Lower lobe of right lung (tissue), 2 donors: Measurements from ENCODE around the gene CHRNB1. TPM values are rescaled to one million over a fixed set of nuclear protein-coding genes. Genes with fewer than 3 reads are reported as not detected.

Source experiments
- ATAC-seq, 2 donors: fragments of 200-7000 bp; cut with Tn5 transposase; one replicate each; pipeline ENCODE4 v1.9.1; 2020 to 2022; ENCODE audit warnings: mild to moderate bottlenecking in 2 of 2, moderate library complexity in 2 of 2
- DNase-seq: peaks from one replicate; pipeline ENCODE4 v3.0.0-alpha.2; 2020
- H3K27ac ChIP-seq: fragments of 200-600 bp; one replicate; pipeline ENCODE4 v1.8.0; 2022
- H3K27me3 ChIP-seq: fragments of 200-600 bp; one replicate; pipeline ENCODE4 v1.8.0; 2022; ENCODE audit warnings: low read depth
- H3K36me3 ChIP-seq: fragments of 200-600 bp; one replicate; pipeline ENCODE4 v1.8.0; 2022; ENCODE audit warnings: mild to moderate bottlenecking
- H3K4me1 ChIP-seq: fragments of 200-600 bp; one replicate; pipeline ENCODE4 v1.8.0; 2022
- H3K4me3 ChIP-seq: fragments of 200-600 bp; one replicate; pipeline ENCODE4 v1.8.0; 2022; ENCODE audit warnings: mild to moderate bottlenecking
- H3K9me3 ChIP-seq: fragments of 200-600 bp; one replicate; pipeline ENCODE4 v1.8.0; 2022
- CTCF ChIP-seq: fragments of 200-600 bp; IDR thresholded peaks from one replicate; pipeline ENCODE4 v1.8.0; 2022; ENCODE audit warnings: antibody characterized with exemption, mild to moderate bottlenecking
- intact Hi-C: fragments of 100-400 bp; cut with DNase I; formaldehyde crosslinking; loops from one replicate; pipeline ENCODE4 v1.11.0; 2022
- total RNA-seq: library from RNA; stranded (reverse); fragmentation: NEBNext Ultra II Directional; extraction: Animal tissue kit (Norgen Biotek cat#: 25700); gene quantifications from one replicate; pipeline ENCODE4 v1.2.1, GENCODE V29; 2021
- donor health status: DM: no; HTN: yes; CAD: no; lungs with severe emphysema.

Gene CHRNB1
- total RNA-seq, 1 donor from 2014 or later = 8.4 TPM

GRCh38 chr17:7403977-7404736 is 40.7 kb upstream of the CHRNB1 start, which contains the start of gene TMEM256:
Gene TMEM256 (minus strand): TSS chr17:7404097. CDS start chr17:7404084, 13 bp downstream.
- H3K36me3 ChIP-seq = no peaks in the 10 kb centered on the region
- peak within 1 kb of the TSS; percentile 85 for H3K27ac ChIP-seq
- no peaks in the 10 kb centered on the region for H3K27me3 ChIP-seq
- ATAC-seq (peak; percentile 96), DNase-seq (peak; percentile 98)
- no peak for TF ChIP-seq CTCF
- H3K4me3 ChIP-seq = peak within 1 kb of the TSS; percentile 77
- peaks cover 20% of the 10 kb centered on the region for H3K4me1 ChIP-seq
- H3K9me3 ChIP-seq = no peaks in the 10 kb centered on the region
- intact Hi-C loops = no loop called here

DNA sequence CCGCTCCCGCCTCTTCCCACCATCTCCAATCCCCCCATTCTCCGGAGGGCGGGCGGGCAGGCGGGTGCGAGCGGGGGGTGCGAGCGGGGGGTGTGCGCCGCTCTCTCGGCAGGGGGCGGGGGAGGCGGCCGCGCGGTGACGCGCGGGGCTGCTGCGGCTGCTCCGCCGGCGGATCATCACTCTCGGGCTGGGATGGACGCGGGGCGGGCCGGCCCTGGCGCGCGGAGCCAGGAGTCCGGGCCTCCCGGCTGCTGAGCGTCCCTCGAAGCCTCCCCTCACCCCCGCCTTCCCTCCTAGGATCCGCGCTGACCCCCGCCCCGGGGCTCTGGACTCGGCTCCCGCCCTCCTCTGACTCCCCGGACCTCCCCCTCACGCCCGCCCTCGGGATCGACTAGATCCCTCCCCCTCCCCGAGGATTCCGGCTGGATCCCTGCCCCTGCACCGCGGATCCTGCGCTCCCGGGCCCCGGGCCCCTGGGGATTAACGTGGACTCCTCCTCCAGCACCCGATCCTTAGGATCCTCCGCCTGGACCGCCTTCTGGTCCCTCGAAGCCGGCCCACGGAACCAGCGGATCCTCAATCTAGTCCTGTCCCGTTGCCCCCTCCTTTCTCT is 40.0 kb upstream of the CHRNB1 start:
- Histone ChIP-seq H3K36me3 (no peaks in the 10 kb centered on the region), H3K4me3 (peak overlapping the region; percentile 77), H3K27me3 (no peaks in the 10 kb centered on the region), H3K27ac (peak overlapping the region; percentile 69), H3K4me1 (peaks cover 20% of the 10 kb centered on the region), H3K9me3 (no peaks in the 10 kb centered on the region)
- peak; percentile 72 for DNase-seq
- peak; percentile 6 for TF ChIP-seq CTCF
- intact Hi-C loops = no loop called here
- ATAC-seq = peak; percentile 52 to 61

DNA sequence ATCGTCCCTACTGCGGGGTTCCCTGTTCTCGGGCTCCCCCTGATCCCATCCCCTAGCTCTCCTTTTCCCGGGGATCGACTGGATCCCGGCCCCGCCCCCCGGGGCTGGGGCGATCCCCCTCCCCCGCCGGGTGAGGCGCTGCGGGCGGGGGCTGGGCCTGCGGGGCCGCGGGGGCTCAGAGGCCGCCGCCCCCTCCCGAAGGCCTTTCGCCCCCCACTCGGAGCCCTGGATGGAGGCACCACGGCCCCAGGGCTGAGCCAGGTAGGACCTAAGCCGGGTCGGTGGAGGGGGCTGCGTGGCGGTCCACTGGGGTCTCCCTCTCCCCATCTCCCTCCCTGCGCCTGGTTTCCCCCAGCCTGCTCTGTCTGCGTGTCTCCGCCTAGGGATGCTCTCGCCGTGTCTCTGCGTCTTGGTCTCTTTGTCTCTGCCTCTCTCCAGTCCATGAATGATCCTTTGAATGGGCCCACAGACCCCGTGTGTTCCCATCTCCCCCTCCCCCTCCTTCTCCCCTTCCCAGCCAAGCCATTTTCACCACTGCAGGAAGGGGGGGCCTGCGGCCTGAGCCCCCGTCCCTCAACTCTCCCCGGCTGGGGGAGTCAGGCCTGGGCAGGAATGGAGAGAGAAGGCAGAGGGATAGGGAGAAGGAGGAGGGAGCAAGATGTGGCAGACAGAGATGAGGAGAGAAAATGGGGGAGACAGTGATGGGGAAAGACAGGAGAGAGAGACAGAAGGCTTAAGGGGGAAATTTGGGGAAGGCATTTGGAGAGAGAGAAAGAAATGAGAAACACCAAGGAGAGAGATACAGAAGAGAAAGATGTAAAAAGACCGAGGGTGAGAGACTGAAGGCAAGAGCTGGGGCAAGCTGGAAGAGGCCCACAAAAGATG is 39.3 kb upstream of the CHRNB1 start:
- TF ChIP-seq CTCF = no peak

GRCh38 chr17:7406235-7406825 is 38.5 kb upstream of the CHRNB1 start:
- DNase-seq (no peak), ATAC-seq (no peak)
- no peak overlapping the region for H3K4me3 ChIP-seq
- H3K27me3 ChIP-seq = no peaks in the 10 kb centered on the region
- intact Hi-C loops = no loop called here
- no peaks in the 10 kb centered on the region for H3K9me3 ChIP-seq
- H3K4me1 ChIP-seq = peaks cover 20% of the 10 kb centered on the region
- H3K36me3 ChIP-seq = no peaks in the 10 kb centered on the region
- TF ChIP-seq CTCF = no peak
- H3K27ac ChIP-seq = no peak overlapping the region

More for the DNA sequence above, 39.3 kb upstream of the CHRNB1 start:
- Histone ChIP-seq H3K4me3 (peak overlapping the region; percentile 77), H3K9me3 (no peaks in the 10 kb centered on the region), H3K27me3 (no peaks in the 10 kb centered on the region), H3K4me1 (peaks cover 20% of the 10 kb centered on the region), H3K36me3 (no peaks in the 10 kb centered on the region), H3K27ac (peak overlapping the region; percentile 69)
- no peak for ATAC-seq
- DNase-seq = no peak
- intact Hi-C loops = no loop called here

DNA sequence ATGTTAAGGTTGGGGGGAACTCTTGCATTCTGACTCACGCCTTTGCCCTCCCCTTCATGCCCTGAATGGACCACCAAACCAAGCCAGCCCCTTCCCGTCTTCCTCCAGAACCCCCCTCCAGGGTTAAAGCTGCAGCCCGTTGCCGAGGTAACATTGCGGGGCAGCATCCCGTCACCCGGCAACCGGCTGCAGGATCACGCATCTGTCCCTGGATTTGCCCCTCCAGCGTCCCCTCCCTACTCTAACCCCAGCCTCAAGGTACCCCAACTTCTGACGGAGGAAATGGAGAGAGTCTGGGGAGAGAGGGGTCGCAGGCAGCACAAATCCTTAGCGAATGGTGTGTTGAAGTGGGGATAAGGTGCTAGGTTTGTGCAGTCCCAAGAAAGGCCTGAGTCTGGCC is 37.8 kb upstream of the CHRNB1 start:
- Histone ChIP-seq H3K4me1 (peaks cover 19% of the 10 kb centered on the region), H3K27me3 (no peaks in the 10 kb centered on the region), H3K9me3 (no peaks in the 10 kb centered on the region), H3K27ac (no peak overlapping the region), H3K36me3 (no peaks in the 10 kb centered on the region), H3K4me3 (no peak overlapping the region)
- no peak for DNase-seq
- ATAC-seq = no peak
- intact Hi-C loops = no loop called here
- TF ChIP-seq CTCF = no peak
